GM12892 (cell line): ENCODE data around the gene BAHD1.

ENCODE experiments used
- DNase-seq: peaks from one replicate; pipeline ENCODE4 v3.0.0; 2011; ENCODE audit not compliant: insufficient read length
- FAIRE-seq: peaks from 2 replicates; lab custom pipeline; 2011; peaks lifted over from hg19 to GRCh38; lab: Jason Lieb, UNC
- POLR2A ChIP-seq: IDR thresholded peaks from 2 replicates; pipeline ENCODE4 v1.6.1; 2011; ENCODE audit warnings: low read depth, low read length, control low read depth
- POLR2AphosphoS5 ChIP-seq: IDR thresholded peaks from 2 replicates; pipeline ENCODE4 v1.6.1; 2011; ENCODE audit warnings: low read depth, low read length, control low read depth
- TAF1 ChIP-seq: IDR thresholded peaks from 2 replicates; pipeline ENCODE4 v1.6.1; 2011; ENCODE audit warnings: low read depth, mild to moderate bottlenecking, control low read depth, low read length, borderline replicate concordance

BAHD1 gene

DNA sequence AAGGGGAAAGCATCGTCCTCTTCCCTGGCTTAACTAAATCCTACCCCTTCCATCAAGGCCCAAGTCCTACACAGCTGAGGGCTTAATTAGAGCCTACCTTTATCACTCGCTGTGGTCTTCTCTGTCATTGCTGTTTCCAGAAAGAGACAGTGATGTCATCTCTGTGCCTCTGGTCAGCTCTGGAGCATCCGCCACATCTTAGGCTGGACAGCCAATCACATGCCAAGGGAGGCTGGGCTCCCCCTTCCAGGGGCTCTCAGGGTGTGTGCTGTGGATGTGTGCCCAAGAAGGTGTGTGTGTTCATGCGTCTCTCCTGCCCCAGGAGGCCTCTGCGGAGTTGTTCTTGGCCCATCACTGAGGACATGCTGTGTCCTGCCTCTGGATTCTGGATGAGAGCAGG, 72.9 kb downstream of the BAHD1 start:
- TF ChIP-seq POLR2A (no peak), TAF1 (no peak), POLR2AphosphoS5 (no peak)
- no peak for DNase-seq
- no peak for FAIRE-seq

DNA sequence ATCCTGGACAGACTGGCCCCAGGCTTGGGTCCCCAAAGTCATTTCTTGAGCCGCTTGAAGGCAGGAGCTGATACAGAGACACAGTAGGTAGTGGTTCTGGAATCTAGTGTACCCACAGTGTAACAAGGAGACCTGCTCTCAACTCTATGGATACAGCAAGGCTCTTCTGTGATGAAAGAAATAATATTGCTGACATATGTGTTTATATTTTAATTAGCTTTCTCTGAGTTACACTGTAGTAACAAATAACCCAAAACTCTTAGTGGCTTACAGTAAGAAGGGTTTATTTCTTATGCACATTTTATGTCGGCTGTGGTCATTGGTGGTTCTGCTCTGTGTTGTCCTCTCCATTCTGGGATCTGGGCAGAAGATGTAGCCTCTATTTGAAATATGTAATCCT, 75.6 kb downstream of the BAHD1 start:
- DNase-seq (no peak), FAIRE-seq (no peak)
- TF ChIP-seq POLR2AphosphoS5: no peak
